Neuronal stem cell (in vitro differentiated cells): ENCODE measurements around the gene FARSB.
"Not testable (repeated sequence)": the region's sequence is repeated elsewhere in the genome, so short reads cannot be mapped to it uniquely, and the experiment has no call there.

Experiments
- DNase-seq: peaks from one replicate; pipeline ENCODE4 v3.0.0-alpha.2; 2013; ENCODE audit warnings: low spot score
- H2AFZ ChIP-seq: one replicate; pipeline ENCODE4 v1.6.1; 2013; ENCODE audit warnings: mild to moderate bottlenecking, low read length, inconsistent platforms
- H2AK5ac ChIP-seq: 2 replicates; pipeline ENCODE4 v1.6.1; 2013; ENCODE audit warnings: low read depth, mild to moderate bottlenecking, inconsistent platforms, low read length, moderate library complexity, mixed read lengths
- H2BK120ac ChIP-seq: 2 replicates; pipeline ENCODE4 v1.6.1; 2013; ENCODE audit warnings: low read depth, mild to moderate bottlenecking, inconsistent platforms, low read length, moderate library complexity, mixed read lengths
- H2BK12ac ChIP-seq: one replicate; pipeline ENCODE4 v1.6.1; 2013; ENCODE audit warnings: low read length, inconsistent platforms
- H2BK15ac ChIP-seq: 2 replicates; pipeline ENCODE4 v1.6.1; 2013; ENCODE audit warnings: mild to moderate bottlenecking, low read length, inconsistent platforms, mixed read lengths
- H2BK5ac ChIP-seq: one replicate; pipeline ENCODE4 v1.6.1; 2013; ENCODE audit warnings: inconsistent platforms, mild to moderate bottlenecking, low read length, moderate library complexity
- H3K14ac ChIP-seq: one replicate; pipeline ENCODE4 v1.6.1; 2013; ENCODE audit warnings: low read length, inconsistent platforms
- H3K18ac ChIP-seq: 2 replicates; pipeline ENCODE4 v1.6.1; 2013; ENCODE audit warnings: low read length, inconsistent platforms
- H3K23ac ChIP-seq: 2 replicates; pipeline ENCODE4 v1.6.1; 2013; ENCODE audit warnings: low read depth, mild to moderate bottlenecking, mixed read lengths, low read length, inconsistent platforms; ENCODE audit not compliant: poor library complexity
- H3K27ac ChIP-seq: replicated peaks from 3 replicates; pipeline ENCODE4 v1.5.1; 2013; ENCODE audit warnings: low read length, inconsistent platforms
- H3K27me3 ChIP-seq, 3 experiments: 2 replicates each; pipeline ENCODE4 v1.6.1; 2013; ENCODE audit warnings: low read length in 3 of 3, mild to moderate bottlenecking in 2 of 3, inconsistent platforms in 1 of 3, low read depth in 1 of 3, mixed read lengths in 1 of 3, moderate library complexity in 1 of 3; ENCODE audit not compliant: control insufficient read depth in 3 of 3, insufficient read depth in 3 of 3
- H3K36me3 ChIP-seq, 2 donors: replicated peaks in 1 of 2; 2 replicates each; pipeline ENCODE4 v1.6.1; 2013; ENCODE audit warnings: low read length in 2 of 2; ENCODE audit not compliant: control insufficient read depth in 2 of 2, insufficient read depth in 2 of 2
- H3K4ac ChIP-seq: 2 replicates; pipeline ENCODE4 v1.6.1; 2013; ENCODE audit warnings: inconsistent platforms, mild to moderate bottlenecking, low read length, moderate library complexity
- H3K4me1 ChIP-seq, 2 donors: 1 replicate in 1 of 2; 2 replicates in 1 of 2; pipeline ENCODE4 v1.6.1; 2013; ENCODE audit warnings: low read length in 2 of 2, low read depth in 1 of 2; ENCODE audit not compliant: control insufficient read depth in 2 of 2, insufficient read depth in 1 of 2
- H3K4me2 ChIP-seq: one replicate; pipeline ENCODE4 v1.6.1; 2013; ENCODE audit warnings: mild to moderate bottlenecking, low read length, inconsistent platforms; ENCODE audit not compliant: insufficient read depth, poor library complexity, severe bottlenecking
- H3K4me3 ChIP-seq, 2 donors: 2 replicates each; pipeline ENCODE4 v1.5.1; 2013; ENCODE audit warnings: low read length in 2 of 2, mild to moderate bottlenecking in 2 of 2, inconsistent platforms in 1 of 2, moderate library complexity in 1 of 2
- H3K79me1 ChIP-seq: one replicate; pipeline ENCODE4 v1.6.1; 2013; ENCODE audit warnings: low read depth, mild to moderate bottlenecking, inconsistent platforms, low read length, moderate library complexity
- H3K9ac ChIP-seq: one replicate; pipeline ENCODE4 v1.6.1; 2013; ENCODE audit warnings: mild to moderate bottlenecking, low read depth, low read length, inconsistent platforms; ENCODE audit not compliant: poor library complexity
- H3K9me3 ChIP-seq, 2 donors: replicated peaks in 1 of 2; 2 replicates each; pipeline versions ENCODE3 to v1.6.1; 2013; ENCODE audit warnings: low read length in 2 of 2, mild to moderate bottlenecking in 2 of 2, inconsistent platforms in 1 of 2, low read depth in 1 of 2, mixed read lengths in 1 of 2, moderate library complexity in 1 of 2; ENCODE audit not compliant: control insufficient read depth in 2 of 2, insufficient read depth in 1 of 2
- H4K8ac ChIP-seq: one replicate; pipeline ENCODE4 v1.6.1; 2013; ENCODE audit warnings: low read depth, mild to moderate bottlenecking, inconsistent platforms, low read length, moderate library complexity
- H4K91ac ChIP-seq: one replicate; pipeline ENCODE4 v1.6.1; 2013; ENCODE audit warnings: low read length, low read depth, mild to moderate bottlenecking, inconsistent platforms; ENCODE audit not compliant: poor library complexity
- WGBS, 2 donors: extraction: QIAGEN DNeasy Blood & Tissue Kit; methylation state at CpG; one replicate each; pipeline ENCODE4 v1.1.7; 2013; ENCODE audit warnings: missing lambda C conversion rate in 2 of 2, mixed read lengths in 1 of 2; ENCODE audit not compliant: insufficient read length in 2 of 2, insufficient replicate concordance in 1 of 2; ENCODE audit errors: extremely low coverage in 2 of 2; 5-methylcytosine and 5-hydroxymethylcytosine counted together

FARSB gene

GRCh38 chr2:222592176-222592575 is 63.7 kb downstream of the FARSB start:
- H4K8ac ChIP-seq = no peak overlapping the region
- H2BK15ac ChIP-seq = no peak overlapping the region
- H2BK5ac ChIP-seq = no peak overlapping the region
- no peak overlapping the region for H3K23ac ChIP-seq
- no peaks in the 10 kb centered on the region for H3K79me1 ChIP-seq
- H2BK12ac ChIP-seq = no peak overlapping the region
- no peaks in the 10 kb centered on the region for H3K4me1 ChIP-seq
- no peak for DNase-seq
- no peak overlapping the region for H3K9ac ChIP-seq
- WGBS, 2 donors = no CpG with 5 or more reads among the region's 2 CpGs
- H4K91ac ChIP-seq = no peak overlapping the region
- no peak overlapping the region for H2AK5ac ChIP-seq
- no peaks in the 10 kb centered on the region for H3K9me3 ChIP-seq
- H2AFZ ChIP-seq = no peak overlapping the region
- no peak overlapping the region for H3K27ac ChIP-seq
- H3K4ac ChIP-seq = no peak overlapping the region
- H3K36me3 ChIP-seq = peaks cover 2 to 68% of the 10 kb centered on the region in 2 donors
- no peak overlapping the region for H2BK120ac ChIP-seq
- H3K27me3 ChIP-seq = no peaks in the 10 kb centered on the region
- H3K18ac ChIP-seq = no peak overlapping the region
- no peak overlapping the region for H3K4me3 ChIP-seq
- no peak overlapping the region for H3K14ac ChIP-seq
- no peak overlapping the region for H3K4me2 ChIP-seq

- no peak overlapping the region for H3K27ac ChIP-seq
- peaks cover 0 to 63% of the 10 kb centered on the region in 2 donors for H3K36me3 ChIP-seq
- H3K4ac ChIP-seq = no peak overlapping the region
- no peak overlapping the region for H3K14ac ChIP-seq
- H2AK5ac ChIP-seq = no peak overlapping the region
- no peak overlapping the region for H2BK12ac ChIP-seq
- no peak overlapping the region for H4K91ac ChIP-seq
- WGBS, 2 donors = no CpG with 5 or more reads among the region's 1 CpG
- no peak overlapping the region for H2BK5ac ChIP-seq
- no peak overlapping the region for H4K8ac ChIP-seq
- no peak overlapping the region for H3K4me3 ChIP-seq
- no peak overlapping the region for H3K9ac ChIP-seq
- no peaks in the 10 kb centered on the region for H3K79me1 ChIP-seq
- DNase-seq = no peak
- H3K4me1 ChIP-seq = no peaks in the 10 kb centered on the region
- H3K27me3 ChIP-seq = no peaks in the 10 kb centered on the region
- H2BK120ac ChIP-seq = no peak overlapping the region
- no peak overlapping the region for H3K4me2 ChIP-seq
- H3K18ac ChIP-seq = no peak overlapping the region
- no peaks in the 10 kb centered on the region for H3K9me3 ChIP-seq
- H2BK15ac ChIP-seq = no peak overlapping the region
- no peak overlapping the region for H2AFZ ChIP-seq
- no peak overlapping the region for H3K23ac ChIP-seq
These were observed 64.2 kb downstream of the FARSB start for GRCh38 chr2:222591661-222592060.

GRCh38 chr2:222584589-222584988 is 71.3 kb downstream of the FARSB start:
- H3K4me1 ChIP-seq, H4K91ac ChIP-seq, H2AFZ ChIP-seq, H2BK15ac ChIP-seq, H3K23ac ChIP-seq, H3K27me3 ChIP-seq, H3K4ac ChIP-seq, H3K18ac ChIP-seq, DNase-seq, H3K4me3 ChIP-seq, H2BK12ac ChIP-seq, H2AK5ac ChIP-seq, H3K14ac ChIP-seq, H2BK5ac ChIP-seq, H3K79me1 ChIP-seq, H4K8ac ChIP-seq, H3K27ac ChIP-seq, H3K9ac ChIP-seq, H3K4me2 ChIP-seq, H2BK120ac ChIP-seq: not testable (repeated sequence)
- H3K9me3 ChIP-seq = peaks cover 3 to 10% of the 10 kb centered on the region in 2 donors
- no CpG with 5 or more reads among the region's 8 CpGs for WGBS, 2 donors
- peaks cover 1 to 13% of the 10 kb centered on the region in 2 donors for H3K36me3 ChIP-seq

- H2BK15ac ChIP-seq = no peak overlapping the region
- H2AK5ac ChIP-seq = no peak overlapping the region
- no peak overlapping the region for H3K4ac ChIP-seq
- peaks cover 1 to 20% of the 10 kb centered on the region in 2 donors for H3K36me3 ChIP-seq
- H4K91ac ChIP-seq = no peak overlapping the region
- no peak overlapping the region for H3K23ac ChIP-seq
- no peak overlapping the region for H3K9ac ChIP-seq
- H3K79me1 ChIP-seq = peaks cover 3% of the 10 kb centered on the region
- DNase-seq = no peak
- H2BK120ac ChIP-seq = no peak overlapping the region
- H3K18ac ChIP-seq = no peak overlapping the region
- no peak overlapping the region for H2BK12ac ChIP-seq
- H2AFZ ChIP-seq = no peak overlapping the region
- H3K9me3 ChIP-seq = peaks cover 3 to 10% of the 10 kb centered on the region in 2 donors
- H3K14ac ChIP-seq = no peak overlapping the region
- H3K27me3 ChIP-seq = no peaks in the 10 kb centered on the region
- H3K4me3 ChIP-seq = no peak overlapping the region
- no peak overlapping the region for H3K4me2 ChIP-seq
- H3K4me1 ChIP-seq = peaks cover 0 to 2% of the 10 kb centered on the region in 2 donors
- no peak overlapping the region for H2BK5ac ChIP-seq
- H4K8ac ChIP-seq = no peak overlapping the region
- no peak overlapping the region for H3K27ac ChIP-seq
These were observed 73.0 kb downstream of the FARSB start for GRCh38 chr2:222582928-222583327.
